Coronary artery (tissue), 2 donors: Measurements from ENCODE around the gene PUS1.

Source experiments
- DNase-seq: peaks from one replicate; pipeline ENCODE4 v3.0.0-alpha.2; 2017; ENCODE audit warnings: low spot score
- H3K27ac ChIP-seq, 2 donors: fragments of 200-600 bp; sonication (generic); one replicate each; pipeline ENCODE4 v1.5.1; 2016 to 2019
- H3K4me3 ChIP-seq: fragments of 200-600 bp; sonication (generic); 2 replicates; pipeline ENCODE4 v1.5.1; 2016; ENCODE audit warnings: mild to moderate bottlenecking, moderate library complexity
- TF ChIP-seq, protein P1 (sequence below): fragments of 200-600 bp; sonication (generic); IDR thresholded peaks from one replicate; pipeline ENCODE4 v1.5.1; 2019; ENCODE audit warnings: antibody characterized with exemption

Gene PUS1

DNA sequence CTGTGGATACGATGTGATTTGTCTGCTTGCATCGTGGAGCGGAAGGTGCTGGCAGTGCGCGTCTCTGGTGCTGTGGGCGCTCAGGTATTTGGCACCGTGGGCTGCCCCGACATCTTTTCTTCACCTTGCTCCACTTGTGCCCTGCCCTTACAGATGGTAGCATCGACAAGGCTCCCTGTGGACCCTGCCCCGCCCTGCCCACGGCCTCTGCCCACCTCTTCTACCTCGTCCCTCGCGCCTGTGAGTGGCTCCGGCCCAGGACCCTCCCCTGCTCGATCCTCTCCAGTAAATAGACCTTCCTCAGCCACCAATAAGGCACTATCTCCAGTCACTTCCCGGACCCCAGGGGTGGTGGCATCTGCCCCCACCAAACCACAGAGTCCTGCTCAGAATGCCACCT, 57.3 kb downstream of the PUS1 start:
- Histone ChIP-seq H3K27ac (no peak overlapping the region), H3K4me3 (no peak overlapping the region)
- DNase-seq, result no peak
- TF ChIP-seq, protein P1, sequence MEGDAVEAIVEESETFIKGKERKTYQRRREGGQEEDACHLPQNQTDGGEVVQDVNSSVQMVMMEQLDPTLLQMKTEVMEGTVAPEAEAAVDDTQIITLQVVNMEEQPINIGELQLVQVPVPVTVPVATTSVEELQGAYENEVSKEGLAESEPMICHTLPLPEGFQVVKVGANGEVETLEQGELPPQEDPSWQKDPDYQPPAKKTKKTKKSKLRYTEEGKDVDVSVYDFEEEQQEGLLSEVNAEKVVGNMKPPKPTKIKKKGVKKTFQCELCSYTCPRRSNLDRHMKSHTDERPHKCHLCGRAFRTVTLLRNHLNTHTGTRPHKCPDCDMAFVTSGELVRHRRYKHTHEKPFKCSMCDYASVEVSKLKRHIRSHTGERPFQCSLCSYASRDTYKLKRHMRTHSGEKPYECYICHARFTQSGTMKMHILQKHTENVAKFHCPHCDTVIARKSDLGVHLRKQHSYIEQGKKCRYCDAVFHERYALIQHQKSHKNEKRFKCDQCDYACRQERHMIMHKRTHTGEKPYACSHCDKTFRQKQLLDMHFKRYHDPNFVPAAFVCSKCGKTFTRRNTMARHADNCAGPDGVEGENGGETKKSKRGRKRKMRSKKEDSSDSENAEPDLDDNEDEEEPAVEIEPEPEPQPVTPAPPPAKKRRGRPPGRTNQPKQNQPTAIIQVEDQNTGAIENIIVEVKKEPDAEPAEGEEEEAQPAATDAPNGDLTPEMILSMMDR, result no peak

DNA sequence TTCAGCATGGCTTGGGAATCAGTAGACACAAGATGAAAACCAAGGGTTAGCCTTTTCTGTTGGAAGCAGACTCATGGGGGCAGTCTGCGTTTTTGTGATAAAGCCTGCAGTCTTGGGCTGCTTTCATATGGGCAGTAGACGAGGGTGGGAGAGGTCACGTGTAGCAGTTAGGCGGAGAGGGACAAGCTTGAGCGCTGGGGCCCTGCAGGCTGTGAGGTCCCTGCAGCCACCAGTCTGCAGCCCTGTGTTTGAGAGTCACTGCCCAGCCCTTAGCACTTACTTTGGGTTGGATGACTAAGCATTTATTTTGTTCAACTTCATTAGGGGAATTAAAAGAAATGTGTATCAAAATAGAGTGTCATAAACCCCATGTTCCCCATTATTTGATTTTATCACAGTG, 57.8 kb downstream of the PUS1 start:
- Histone ChIP-seq H3K27ac (no peak overlapping the region), H3K4me3 (no peak overlapping the region)
- TF ChIP-seq, protein P1, result no peak
- DNase-seq, result no peak

DNA sequence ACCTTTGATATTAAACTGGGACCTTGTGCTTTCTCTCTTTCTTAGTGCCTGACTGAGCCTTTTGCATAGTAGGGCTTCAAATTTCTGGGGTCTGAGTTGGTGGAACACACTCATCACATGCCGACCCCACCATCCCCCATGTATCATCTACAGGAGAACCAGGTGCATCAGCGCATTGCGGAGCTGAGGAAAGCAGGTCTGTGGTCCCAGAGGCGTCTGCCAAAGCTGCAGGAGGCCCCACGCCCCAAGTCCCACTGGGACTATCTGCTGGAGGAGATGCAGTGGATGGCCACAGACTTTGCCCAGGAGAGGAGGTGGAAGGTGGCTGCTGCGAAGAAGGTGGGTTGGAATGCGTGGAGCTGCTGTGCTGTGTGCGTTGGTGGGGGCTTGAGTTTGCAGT, 58.5 kb downstream of the PUS1 start:
- no peak for DNase-seq
- no peak overlapping the region for H3K4me3 ChIP-seq
- H3K27ac ChIP-seq, result no peak overlapping the region
- TF ChIP-seq, protein P1, result no peak

DNA sequence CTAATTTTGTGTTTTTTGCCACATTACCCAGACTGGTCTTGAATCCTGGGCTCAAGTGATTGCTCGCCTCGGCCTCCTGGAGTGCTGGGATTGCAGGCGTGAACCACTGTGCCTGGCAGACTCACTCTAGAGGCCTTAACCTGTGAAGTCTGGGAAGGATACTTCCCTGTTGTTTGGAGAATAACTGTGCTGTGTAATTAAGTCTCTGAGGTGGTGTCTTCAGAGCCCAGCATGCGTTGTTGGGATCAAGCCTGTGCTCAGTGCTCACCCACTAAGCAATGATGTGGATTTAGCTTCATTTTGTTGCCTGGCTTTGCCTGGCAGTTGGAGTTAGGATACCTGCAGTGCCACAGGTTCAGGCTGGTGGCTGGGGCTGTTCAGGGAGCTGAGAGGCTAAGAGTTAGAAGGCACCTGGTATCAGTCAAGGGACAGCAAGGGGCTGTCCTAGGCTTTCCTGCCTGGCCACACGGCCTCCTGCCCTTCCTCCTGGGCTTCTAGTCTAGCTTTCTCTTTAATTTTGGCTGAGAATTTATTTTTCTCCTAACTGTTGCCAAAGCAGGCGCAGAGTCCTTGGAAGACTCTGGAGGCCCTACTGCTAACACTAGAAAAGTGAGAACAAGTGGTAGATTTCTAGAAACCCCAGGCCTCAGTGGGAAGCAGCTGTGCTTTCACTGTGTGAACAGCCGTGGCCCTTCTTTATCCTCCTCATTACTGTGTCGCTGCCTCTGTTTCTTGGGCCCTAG, 59.1 kb downstream of the PUS1 start:
- no peak for DNase-seq
- Histone ChIP-seq H3K4me3 (no peak overlapping the region), H3K27ac (no peak overlapping the region)
- TF ChIP-seq, protein P1, result no peak

DNA sequence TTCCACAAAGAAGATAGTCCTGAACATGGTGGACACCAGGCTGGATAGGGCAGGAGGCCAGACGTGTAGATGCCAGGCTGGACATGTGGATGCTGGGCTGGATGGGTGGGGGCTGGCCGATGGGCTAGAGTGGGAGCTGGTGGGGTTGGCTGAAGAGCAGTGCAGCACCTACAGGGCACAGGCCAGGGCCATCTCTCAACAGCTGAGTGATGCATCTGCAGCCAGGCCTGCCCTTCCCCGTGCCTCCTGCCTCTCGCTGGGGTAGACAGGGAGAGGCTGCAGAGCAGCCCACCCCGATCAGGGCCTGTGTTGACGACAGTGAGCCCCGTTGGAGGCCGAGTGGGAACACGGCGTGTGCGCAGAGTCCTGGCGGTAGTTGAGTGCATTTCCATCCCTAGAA, 59.9 kb downstream of the PUS1 start:
- Histone ChIP-seq H3K4me3 (no peak overlapping the region), H3K27ac (peak overlapping the region in 1 of 2 donors; percentile 11)
- DNase-seq, result no peak
- TF ChIP-seq, protein P1, result no peak

DNA sequence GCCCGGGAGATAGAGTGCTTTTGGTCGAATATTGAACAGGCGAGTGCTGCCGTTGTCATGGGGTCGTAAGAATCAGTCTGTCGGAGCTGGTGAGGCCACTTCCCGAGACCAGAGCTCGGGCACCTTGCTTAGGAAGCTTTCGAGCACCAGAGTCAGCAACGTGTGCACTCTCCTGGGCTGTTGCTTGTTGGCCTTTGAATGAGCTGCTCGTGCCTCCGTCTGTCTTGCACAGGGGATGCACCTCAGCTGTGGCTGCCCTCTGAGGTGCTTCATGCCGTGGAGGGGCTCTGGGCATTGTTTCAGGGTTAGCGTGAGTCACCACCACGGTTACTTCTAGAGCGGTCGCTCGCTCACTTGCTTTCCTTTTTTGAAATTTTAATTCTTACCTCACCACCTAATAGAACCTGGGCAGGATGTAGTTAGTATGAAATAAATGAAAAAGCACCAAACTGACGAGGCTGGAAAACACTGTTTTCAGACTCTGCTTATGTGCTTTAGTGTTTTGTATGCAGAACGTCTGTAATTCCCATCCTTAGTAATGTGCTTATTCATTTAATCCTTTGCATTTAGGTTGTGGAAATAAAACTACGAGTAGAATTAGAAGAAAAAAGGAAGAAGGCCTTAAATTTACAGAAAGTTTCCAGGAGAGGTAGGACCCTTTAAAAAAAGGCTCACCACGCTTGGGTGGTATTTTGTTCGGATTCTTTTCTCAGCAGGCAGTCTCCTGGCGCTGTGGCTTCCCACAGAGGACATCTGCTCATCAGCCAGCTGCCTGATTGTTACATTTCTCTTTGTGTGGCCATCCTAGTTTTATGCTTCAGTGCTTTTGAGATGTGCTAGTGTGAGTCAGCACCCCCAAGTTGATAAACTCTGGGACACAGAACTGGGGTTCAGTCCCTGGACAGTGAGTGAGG, 61.2 kb downstream of the PUS1 start:
- TF ChIP-seq, protein P1, result no peak
- no peak for DNase-seq
- Histone ChIP-seq H3K4me3 (no peak overlapping the region), H3K27ac (no peak overlapping the region)
